B cell (primary cell): ENCODE measurements around the gene BAZ2B. TPM values are rescaled to one million over a fixed set of nuclear protein-coding genes. Genes with fewer than 3 reads are reported as not detected.

Experiments
- ATAC-seq: fragments of 200-7000 bp; cut with Tn5 transposase; one replicate; pipeline ENCODE4 v1.10.0; 2021; ENCODE audit warnings: low read depth, mild to moderate bottlenecking, moderate number of reproducible peaks, moderate library complexity
- CTCF ChIA-PET: fragments of 350-600 bp; sonication (Branson Sonifier 250); formaldehyde crosslinking; loops from one replicate; lab custom pipeline; 2021; ENCODE audit warnings: antibody characterized with exemption, inconsistent platforms; lab: Charles Lee
- POLR2A ChIA-PET: fragments of 350-600 bp; sonication (Branson Sonifier 250); formaldehyde crosslinking; loops from one replicate; lab custom pipeline; 2021; ENCODE audit warnings: antibody characterized with exemption; lab: Charles Lee
- DNase-seq: peaks from one replicate; pipeline ENCODE4 v3.0.0; 2013
- H2AFZ ChIP-seq: 2 replicates; pipeline ENCODE4 v1.6.1; 2012; ENCODE audit warnings: mild to moderate bottlenecking, low read depth, low read length; ENCODE audit not compliant: insufficient read depth, poor library complexity, severe bottlenecking
- H3K27ac ChIP-seq, 2 donors: 1 replicate in 1 of 2; 2 replicates in 1 of 2; pipeline ENCODE4 v1.5.1; 2012 to 2013; ENCODE audit warnings: low read length in 2 of 2, mild to moderate bottlenecking in 2 of 2, moderate library complexity in 1 of 2
- H3K27me3 ChIP-seq, 4 experiments: fragments of 200-600 bp in 1 of 4; sonication (generic) in 1 of 4; replicated peaks in 1 of 4; 1 replicate in 2 of 4; 2 replicates in 2 of 4; pipeline versions ENCODE4 v1.6.1 to v1.7.0; 2013 to 2016; ENCODE audit warnings: low read length in 3 of 4, mild to moderate bottlenecking in 2 of 4, mixed read lengths in 1 of 4, moderate library complexity in 1 of 4; ENCODE audit not compliant: insufficient read depth in 4 of 4, control insufficient read depth in 3 of 4; ENCODE audit errors: control extremely low read depth in 1 of 4
- H3K36me3 ChIP-seq, 2 experiments: replicated peaks in 1 of 2; 1 replicate in 1 of 2; 2 replicates in 1 of 2; pipeline versions ENCODE4 v1.6.1 to v1.7.1; 2013; ENCODE audit warnings: low read length in 1 of 2; ENCODE audit not compliant: insufficient read depth in 2 of 2, control insufficient read depth in 1 of 2; ENCODE audit errors: control extremely low read depth in 1 of 2, extremely low read depth in 1 of 2
- H3K4me1 ChIP-seq, 2 donors: fragments of 200-600 bp in 1 of 2; sonication (generic) in 1 of 2; 1 replicate in 1 of 2; 2 replicates in 1 of 2; pipeline versions ENCODE4 v1.5.1 to v1.6.1; 2013 to 2017; ENCODE audit warnings: low read length in 2 of 2; ENCODE audit not compliant: control insufficient read depth in 2 of 2, insufficient read depth in 2 of 2
- H3K4me2 ChIP-seq: replicated peaks from 2 replicates; pipeline ENCODE3; 2012; ENCODE audit warnings: mild to moderate bottlenecking, low read depth, low read length; ENCODE audit not compliant: poor library complexity, severe bottlenecking
- H3K4me3 ChIP-seq, 5 experiments: fragments of 200-600 bp in 1 of 5; sonication (generic) in 1 of 5; 1 replicate in 3 of 5; 2 replicates in 2 of 5; pipeline versions ENCODE4 v1.5.1 to v1.7.0; 2011 to 2016; ENCODE audit warnings: low read length in 4 of 5, mild to moderate bottlenecking in 4 of 5, low read depth in 2 of 5, control low read depth in 1 of 5, moderate library complexity in 1 of 5; ENCODE audit not compliant: insufficient read depth in 1 of 5; ENCODE audit errors: control extremely low read depth in 1 of 5, extremely low read depth in 1 of 5
- H3K79me2 ChIP-seq: fragments of 200-600 bp; sonication (generic); one replicate; pipeline ENCODE4 v1.6.0; 2016; ENCODE audit warnings: low read length; ENCODE audit not compliant: control insufficient read depth, insufficient read depth
- H3K9ac ChIP-seq: fragments of 200-600 bp; sonication (generic); 2 replicates; pipeline ENCODE4 v1.6.1; 2017; ENCODE audit warnings: mild to moderate bottlenecking, low read length, moderate library complexity
- H3K9me3 ChIP-seq, 3 donors: one replicate each; pipeline versions ENCODE4 v1.6.1 to v1.7.1; 2013; ENCODE audit warnings: low read length in 2 of 3; ENCODE audit not compliant: control insufficient read depth in 2 of 3, insufficient read depth in 1 of 3; ENCODE audit errors: control extremely low read depth in 1 of 3
- H4K20me1 ChIP-seq: 2 replicates; pipeline ENCODE4 v1.6.0; 2012; ENCODE audit warnings: mild to moderate bottlenecking, low read length; ENCODE audit not compliant: insufficient read depth, control insufficient read depth, poor library complexity, severe bottlenecking
- H3K27ac Mint-ChIP-seq: one replicate; pipeline ENCODE4 v1.8.0; 2021; ENCODE audit warnings: mixed read lengths
- H3K27me3 Mint-ChIP-seq: one replicate; pipeline ENCODE4 v1.8.0; 2021; ENCODE audit warnings: mixed read lengths
- H3K4me1 Mint-ChIP-seq: one replicate; pipeline ENCODE4 v1.8.0; 2021; ENCODE audit warnings: mixed read lengths
- H3K4me3 Mint-ChIP-seq: one replicate; pipeline ENCODE4 v1.8.0; 2021; ENCODE audit warnings: mixed read lengths
- H3K9me3 Mint-ChIP-seq: one replicate; pipeline ENCODE4 v1.8.0; 2022; ENCODE audit warnings: mixed read lengths; ENCODE audit not compliant: insufficient read depth
- EZH2 ChIP-seq: IDR thresholded peaks from 2 replicates; pipeline ENCODE4 v1.6.1; 2012; ENCODE audit warnings: borderline replicate concordance, low read depth, mild to moderate bottlenecking, moderate library complexity, low read length; ENCODE audit not compliant: insufficient read depth, poor library complexity, severe bottlenecking
- WGBS: methylation state at CpG from one replicate; pipeline ENCODE4 v1.1.5; 2013; ENCODE audit warnings: missing lambda C conversion rate; ENCODE audit not compliant: insufficient coverage; 5-methylcytosine and 5-hydroxymethylcytosine counted together
- intact Hi-C: fragments of 100-400 bp; cut with micrococcal nuclease; formaldehyde crosslinking; loops from one replicate; pipeline ENCODE4 v1.10.0; 2022
- polyA plus RNA-seq: library from polyadenylated mRNA; depleted of rRNA; stranded (reverse); fragments of >200 nt; gene quantifications from 2 replicates; pipeline ENCODE4 v1.2.3, GENCODE V29; 2012
- total RNA-seq, 2 donors: library from RNA; stranded (reverse); fragments of 120-200 nt in 1 of 2; gene quantifications; 1 replicate in 1 of 2; 2 replicates in 1 of 2; pipeline versions ENCODE4 v1.2.3 to v1.2.4, GENCODE V29; 2013 to 2022
- TF ChIP-seq, protein P1 (sequence below): fragments of 200-600 bp; IDR thresholded peaks from one replicate; pipeline ENCODE4 v1.8.0; 2022; ENCODE audit warnings: antibody characterized with exemption, mild to moderate bottlenecking

Gene BAZ2B
- total and polyA plus RNA-seq, 2 donors (not counting 1 experiment from before 2014, with no cell fraction given): 8.6 to 42.3 TPM

DNA sequence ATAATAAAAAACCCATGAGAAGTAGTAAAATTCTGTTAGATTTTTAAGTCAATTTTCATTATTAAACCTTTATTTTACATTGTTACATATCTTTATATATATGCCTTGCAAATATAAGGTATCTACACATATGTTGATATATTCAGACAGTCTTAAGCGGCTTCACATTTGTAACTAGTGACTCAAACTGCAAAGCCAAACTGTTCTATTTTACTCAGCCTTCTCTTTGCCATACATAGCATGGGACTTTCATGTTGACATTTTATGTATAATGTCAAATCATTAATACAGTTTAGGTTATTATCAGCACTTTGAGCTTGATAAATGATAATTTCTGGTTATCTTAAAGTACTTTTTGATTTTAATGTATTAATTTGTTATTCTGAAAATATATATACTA is 204.9 kb downstream of the BAZ2B start:
- no peaks in the 10 kb centered on the region for H3K4me1 Mint-ChIP-seq
- TF ChIP-seq, protein P1, sequence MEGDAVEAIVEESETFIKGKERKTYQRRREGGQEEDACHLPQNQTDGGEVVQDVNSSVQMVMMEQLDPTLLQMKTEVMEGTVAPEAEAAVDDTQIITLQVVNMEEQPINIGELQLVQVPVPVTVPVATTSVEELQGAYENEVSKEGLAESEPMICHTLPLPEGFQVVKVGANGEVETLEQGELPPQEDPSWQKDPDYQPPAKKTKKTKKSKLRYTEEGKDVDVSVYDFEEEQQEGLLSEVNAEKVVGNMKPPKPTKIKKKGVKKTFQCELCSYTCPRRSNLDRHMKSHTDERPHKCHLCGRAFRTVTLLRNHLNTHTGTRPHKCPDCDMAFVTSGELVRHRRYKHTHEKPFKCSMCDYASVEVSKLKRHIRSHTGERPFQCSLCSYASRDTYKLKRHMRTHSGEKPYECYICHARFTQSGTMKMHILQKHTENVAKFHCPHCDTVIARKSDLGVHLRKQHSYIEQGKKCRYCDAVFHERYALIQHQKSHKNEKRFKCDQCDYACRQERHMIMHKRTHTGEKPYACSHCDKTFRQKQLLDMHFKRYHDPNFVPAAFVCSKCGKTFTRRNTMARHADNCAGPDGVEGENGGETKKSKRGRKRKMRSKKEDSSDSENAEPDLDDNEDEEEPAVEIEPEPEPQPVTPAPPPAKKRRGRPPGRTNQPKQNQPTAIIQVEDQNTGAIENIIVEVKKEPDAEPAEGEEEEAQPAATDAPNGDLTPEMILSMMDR: no peak
- TF ChIP-seq EZH2: no peak
- no peaks in the 10 kb centered on the region for H3K27me3 ChIP-seq
- no peaks in the 10 kb centered on the region for H3K27me3 Mint-ChIP-seq
- no peaks in the 10 kb centered on the region for H3K4me1 ChIP-seq
- intact Hi-C loops: no loop called here
- H3K27ac ChIP-seq: no peak overlapping the region
- ATAC-seq (no peak), DNase-seq (no peak)
- no peak overlapping the region for H3K9ac ChIP-seq
- no peaks in the 10 kb centered on the region for H3K9me3 Mint-ChIP-seq
- H3K4me2 ChIP-seq: no peak overlapping the region
- ChIA-PET CTCF (no interaction called here), POLR2A (no interaction called here)
- H2AFZ ChIP-seq: no peak overlapping the region
- no peaks in the 10 kb centered on the region for H4K20me1 ChIP-seq
- no peak overlapping the region for H3K27ac Mint-ChIP-seq
- no peaks in the 10 kb centered on the region for H3K9me3 ChIP-seq
- H3K36me3 ChIP-seq: peaks cover 0 to 6% of the 10 kb centered on the region in 2 experiments
- no peak overlapping the region for H3K4me3 ChIP-seq
- no peaks in the 10 kb centered on the region for H3K79me2 ChIP-seq
- H3K4me3 Mint-ChIP-seq: no peak overlapping the region
- WGBS: no CpG with 5 or more reads among the region's 1 CpG

DNA sequence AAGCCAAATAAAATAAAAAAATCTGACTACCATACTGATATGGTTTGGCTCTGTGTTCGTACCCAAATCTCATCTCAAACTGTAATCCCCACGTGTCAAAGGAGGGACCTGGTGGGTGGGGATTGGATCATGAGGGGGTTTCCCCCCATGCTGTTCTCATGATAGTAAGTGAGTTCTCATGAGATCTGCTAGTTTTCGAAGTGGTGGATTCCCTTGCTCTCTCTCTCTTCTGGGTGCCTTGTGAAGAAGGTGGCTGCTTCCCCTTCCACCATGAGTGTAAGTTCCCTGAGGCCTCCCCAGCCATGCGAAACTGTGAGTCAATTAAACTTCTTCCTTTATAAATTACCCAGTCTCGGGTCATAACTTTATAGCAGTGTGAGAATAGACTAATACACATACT is 206.1 kb downstream of the BAZ2B start:
- intact Hi-C loops: no loop called here
- H3K9me3 ChIP-seq: no peaks in the 10 kb centered on the region
- TF ChIP-seq, protein P1: no peak
- TF ChIP-seq EZH2: no peak
- H2AFZ ChIP-seq: no peak overlapping the region
- H3K27me3 ChIP-seq: no peaks in the 10 kb centered on the region
- no peak for ATAC-seq
- ChIA-PET CTCF (no interaction called here), POLR2A (no interaction called here)
- H3K4me1 Mint-ChIP-seq: no peaks in the 10 kb centered on the region
- H3K4me1 ChIP-seq: no peaks in the 10 kb centered on the region
- no peaks in the 10 kb centered on the region for H3K79me2 ChIP-seq
- no peaks in the 10 kb centered on the region for H4K20me1 ChIP-seq
- H3K4me3 Mint-ChIP-seq: no peak overlapping the region
- H3K4me2 ChIP-seq: no peak overlapping the region
- no peak overlapping the region for H3K27ac Mint-ChIP-seq
- WGBS: no CpG with 5 or more reads among the region's 5 CpGs
- no peaks in the 10 kb centered on the region for H3K27me3 Mint-ChIP-seq
- no peak for DNase-seq
- H3K9me3 Mint-ChIP-seq: peaks cover 2% of the 10 kb centered on the region
- no peak overlapping the region for H3K27ac ChIP-seq
- peaks cover 5 to 9% of the 10 kb centered on the region in 2 experiments for H3K36me3 ChIP-seq
- no peak overlapping the region for H3K4me3 ChIP-seq
- no peak overlapping the region for H3K9ac ChIP-seq
